ENCODE data around the gene TTLL13. TPM values are rescaled to one million over a fixed set of nuclear protein-coding genes. Genes with fewer than 3 reads are reported as not detected.

Gene TTLL13
- total RNA-seq, 2 donors from 2014 or later, result 0.15 to 0.46 TPM

- Mint-ChIP-seq H3K27ac (no peak overlapping the region), H3K4me3 (no peak overlapping the region), H3K36me3 (ENCODE audit: low read depth) (peaks cover 12% of the 10 kb centered on the region), H3K27me3 (ENCODE audit: insufficient read depth) (no peaks in the 10 kb centered on the region), H3K4me1 (peaks cover 6% of the 10 kb centered on the region), H3K9me3 (no peaks in the 10 kb centered on the region)
- Histone ChIP-seq H3K27ac (ENCODE audit: low read depth, low read length) (no peak overlapping the region), H3K27me3 (ENCODE audit: control insufficient read depth, insufficient read depth, low read length, poor library complexity, severe bottlenecking) (no peaks in the 10 kb centered on the region), H3K9me3 (ENCODE audit: control insufficient read depth, low read length) (no peaks in the 10 kb centered on the region), H3K4me3 (ENCODE audit: low read length) (no peak overlapping the region), H3K4me1 (ENCODE audit: control insufficient read depth, insufficient read depth, low read length) (no peaks in the 10 kb centered on the region), H3K36me3 (ENCODE audit: control insufficient read depth, insufficient read depth, low read length) (no peaks in the 10 kb centered on the region), H3K9ac (ENCODE audit: extremely low read depth, low read length, poor library complexity, severe bottlenecking) (no peak overlapping the region)
- no peak for DNase-seq
- TF ChIP-seq, protein P1, sequence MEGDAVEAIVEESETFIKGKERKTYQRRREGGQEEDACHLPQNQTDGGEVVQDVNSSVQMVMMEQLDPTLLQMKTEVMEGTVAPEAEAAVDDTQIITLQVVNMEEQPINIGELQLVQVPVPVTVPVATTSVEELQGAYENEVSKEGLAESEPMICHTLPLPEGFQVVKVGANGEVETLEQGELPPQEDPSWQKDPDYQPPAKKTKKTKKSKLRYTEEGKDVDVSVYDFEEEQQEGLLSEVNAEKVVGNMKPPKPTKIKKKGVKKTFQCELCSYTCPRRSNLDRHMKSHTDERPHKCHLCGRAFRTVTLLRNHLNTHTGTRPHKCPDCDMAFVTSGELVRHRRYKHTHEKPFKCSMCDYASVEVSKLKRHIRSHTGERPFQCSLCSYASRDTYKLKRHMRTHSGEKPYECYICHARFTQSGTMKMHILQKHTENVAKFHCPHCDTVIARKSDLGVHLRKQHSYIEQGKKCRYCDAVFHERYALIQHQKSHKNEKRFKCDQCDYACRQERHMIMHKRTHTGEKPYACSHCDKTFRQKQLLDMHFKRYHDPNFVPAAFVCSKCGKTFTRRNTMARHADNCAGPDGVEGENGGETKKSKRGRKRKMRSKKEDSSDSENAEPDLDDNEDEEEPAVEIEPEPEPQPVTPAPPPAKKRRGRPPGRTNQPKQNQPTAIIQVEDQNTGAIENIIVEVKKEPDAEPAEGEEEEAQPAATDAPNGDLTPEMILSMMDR (conservative IDR thresholded peaks at IDR 0.05), result no peak
- WGBS, 2 experiments (ENCODE audit: insufficient coverage in 1 of 2, insufficient read length in 1 of 2), result 95 to 100% methylated on average over 1 to 3 of the region's 3 CpGs
These were observed 10.0 kb upstream of the TTLL13 start for GRCh38 chr15:90239371-90239770.

GRCh38 chr15:90240856-90241255, 8.5 kb upstream of the TTLL13 start:
- no peaks in the 10 kb centered on the region for H3K9me3 Mint-ChIP-seq
- no peaks in the 10 kb centered on the region for H3K4me1 ChIP-seq (ENCODE audit: control insufficient read depth, insufficient read depth, low read length)
- H3K27me3 Mint-ChIP-seq (ENCODE audit: insufficient read depth), result no peaks in the 10 kb centered on the region
- H3K9me3 ChIP-seq (ENCODE audit: control insufficient read depth, low read length), result no peaks in the 10 kb centered on the region
- no peak for DNase-seq
- H3K36me3 ChIP-seq (ENCODE audit: control insufficient read depth, insufficient read depth, low read length), result no peaks in the 10 kb centered on the region
- no peaks in the 10 kb centered on the region for H3K27me3 ChIP-seq (ENCODE audit: control insufficient read depth, insufficient read depth, low read length, poor library complexity, severe bottlenecking)
- H3K9ac ChIP-seq (ENCODE audit: extremely low read depth, low read length, poor library complexity, severe bottlenecking), result no peak overlapping the region
- H3K4me3 ChIP-seq (ENCODE audit: low read length), result no peak overlapping the region
- TF ChIP-seq, protein P1 (conservative IDR thresholded peaks at IDR 0.05), result no peak
- H3K4me3 Mint-ChIP-seq, result no peak overlapping the region
- H3K27ac Mint-ChIP-seq, result no peak overlapping the region
- H3K36me3 Mint-ChIP-seq (ENCODE audit: low read depth), result peaks cover 12% of the 10 kb centered on the region
- 93 to 94% methylated on average over 3 to 8 of the region's 8 CpGs for WGBS, 2 experiments (ENCODE audit: insufficient coverage in 1 of 2, insufficient read length in 1 of 2)
- H3K27ac ChIP-seq (ENCODE audit: low read depth, low read length), result no peak overlapping the region
- H3K4me1 Mint-ChIP-seq, result no peaks in the 10 kb centered on the region

DNA sequence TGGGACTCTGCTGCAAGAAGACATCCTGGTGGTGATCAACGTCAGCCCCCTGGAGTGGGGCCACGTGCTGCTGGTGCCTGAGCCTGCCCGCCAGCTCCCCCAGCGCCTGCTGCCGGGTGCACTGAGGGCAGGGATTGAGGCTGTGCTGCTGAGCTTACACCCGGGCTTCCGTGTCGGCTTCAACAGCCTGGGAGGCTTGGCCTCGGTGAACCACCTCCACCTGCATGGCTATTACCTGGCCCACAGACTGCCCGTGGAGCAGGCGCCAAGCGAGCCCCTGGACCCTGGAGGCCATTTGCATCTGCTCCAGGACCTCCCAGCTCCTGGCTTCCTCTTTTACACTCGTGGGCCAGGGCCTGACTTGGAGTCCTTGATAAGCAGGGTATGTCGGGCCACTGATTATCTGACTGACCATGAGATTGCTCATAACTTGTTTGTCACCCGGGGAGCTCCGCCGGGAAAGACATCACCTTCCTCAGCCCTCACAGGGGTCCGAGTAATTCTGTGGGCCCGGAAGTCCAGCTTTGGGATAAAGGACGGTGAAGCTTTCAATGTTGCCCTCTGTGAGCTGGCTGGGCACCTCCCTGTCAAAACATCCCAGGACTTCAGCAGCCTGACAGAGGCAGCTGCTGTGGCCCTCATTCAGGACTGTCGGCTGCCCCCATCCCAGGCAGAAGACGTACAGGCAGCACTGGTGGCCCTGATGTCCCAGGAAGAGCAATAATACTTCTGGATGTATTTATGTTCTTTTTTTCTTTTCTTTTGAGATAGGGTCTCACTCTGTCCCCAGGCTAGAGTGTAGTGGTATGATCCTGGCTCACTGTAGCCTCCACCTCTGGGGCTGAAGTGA, 7.8 kb upstream of the TTLL13 start:
- TF ChIP-seq, protein P1 (conservative IDR thresholded peaks at IDR 0.05), result no peak
- Histone ChIP-seq H3K4me3 (ENCODE audit: low read length) (no peak overlapping the region), H3K9ac (ENCODE audit: extremely low read depth, low read length, poor library complexity, severe bottlenecking) (no peak overlapping the region), H3K27ac (ENCODE audit: low read depth, low read length) (no peak overlapping the region), H3K36me3 (ENCODE audit: control insufficient read depth, insufficient read depth, low read length) (no peaks in the 10 kb centered on the region), H3K9me3 (ENCODE audit: control insufficient read depth, low read length) (no peaks in the 10 kb centered on the region), H3K27me3 (ENCODE audit: control insufficient read depth, insufficient read depth, low read length, poor library complexity, severe bottlenecking) (no peaks in the 10 kb centered on the region), H3K4me1 (ENCODE audit: control insufficient read depth, insufficient read depth, low read length) (no peaks in the 10 kb centered on the region)
- H3K27me3 Mint-ChIP-seq (ENCODE audit: insufficient read depth), result no peaks in the 10 kb centered on the region
- DNase-seq, result no peak
- H3K27ac Mint-ChIP-seq, result no peak overlapping the region
- H3K36me3 Mint-ChIP-seq (ENCODE audit: low read depth), result peaks cover 12% of the 10 kb centered on the region
- no peaks in the 10 kb centered on the region for H3K4me1 Mint-ChIP-seq
- WGBS, 2 experiments (ENCODE audit: insufficient coverage in 1 of 2, insufficient read length in 1 of 2), result 92 to 94% methylated on average over 13 to 22 of the region's 22 CpGs
- no peak overlapping the region for H3K4me3 Mint-ChIP-seq
- H3K9me3 Mint-ChIP-seq, result no peaks in the 10 kb centered on the region

All from endodermal cell (in vitro differentiated cells).